Neuronal stem cell (in vitro differentiated cells): ENCODE results near the gene H1-8.
A peak's percentile ranks its signal among the peaks of the same experiment; 100 is the strongest.

Source experiments
- DNase-seq: peaks from one replicate; pipeline ENCODE4 v3.0.0-alpha.2; 2013; ENCODE audit warnings: low spot score
- H2AFZ ChIP-seq: one replicate; pipeline ENCODE4 v1.6.1; 2013; ENCODE audit warnings: mild to moderate bottlenecking, low read length, inconsistent platforms
- H2AK5ac ChIP-seq: 2 replicates; pipeline ENCODE4 v1.6.1; 2013; ENCODE audit warnings: low read depth, mild to moderate bottlenecking, inconsistent platforms, low read length, moderate library complexity, mixed read lengths
- H2BK120ac ChIP-seq: 2 replicates; pipeline ENCODE4 v1.6.1; 2013; ENCODE audit warnings: low read depth, mild to moderate bottlenecking, inconsistent platforms, low read length, moderate library complexity, mixed read lengths
- H2BK12ac ChIP-seq: one replicate; pipeline ENCODE4 v1.6.1; 2013; ENCODE audit warnings: low read length, inconsistent platforms
- H2BK15ac ChIP-seq: 2 replicates; pipeline ENCODE4 v1.6.1; 2013; ENCODE audit warnings: mild to moderate bottlenecking, low read length, inconsistent platforms, mixed read lengths
- H2BK5ac ChIP-seq: one replicate; pipeline ENCODE4 v1.6.1; 2013; ENCODE audit warnings: inconsistent platforms, mild to moderate bottlenecking, low read length, moderate library complexity
- H3K14ac ChIP-seq: one replicate; pipeline ENCODE4 v1.6.1; 2013; ENCODE audit warnings: low read length, inconsistent platforms
- H3K18ac ChIP-seq: 2 replicates; pipeline ENCODE4 v1.6.1; 2013; ENCODE audit warnings: low read length, inconsistent platforms
- H3K23ac ChIP-seq: 2 replicates; pipeline ENCODE4 v1.6.1; 2013; ENCODE audit warnings: low read depth, mild to moderate bottlenecking, mixed read lengths, low read length, inconsistent platforms; ENCODE audit not compliant: poor library complexity
- H3K27ac ChIP-seq: replicated peaks from 3 replicates; pipeline ENCODE4 v1.5.1; 2013; ENCODE audit warnings: low read length, inconsistent platforms
- H3K27me3 ChIP-seq, 3 experiments: 2 replicates each; pipeline ENCODE4 v1.6.1; 2013; ENCODE audit warnings: low read length in 3 of 3, mild to moderate bottlenecking in 2 of 3, inconsistent platforms in 1 of 3, low read depth in 1 of 3, mixed read lengths in 1 of 3, moderate library complexity in 1 of 3; ENCODE audit not compliant: control insufficient read depth in 3 of 3, insufficient read depth in 3 of 3
- H3K36me3 ChIP-seq, 2 donors: replicated peaks in 1 of 2; 2 replicates each; pipeline ENCODE4 v1.6.1; 2013; ENCODE audit warnings: low read length in 2 of 2; ENCODE audit not compliant: control insufficient read depth in 2 of 2, insufficient read depth in 2 of 2
- H3K4ac ChIP-seq: 2 replicates; pipeline ENCODE4 v1.6.1; 2013; ENCODE audit warnings: inconsistent platforms, mild to moderate bottlenecking, low read length, moderate library complexity
- H3K4me1 ChIP-seq, 2 donors: 1 replicate in 1 of 2; 2 replicates in 1 of 2; pipeline ENCODE4 v1.6.1; 2013; ENCODE audit warnings: low read length in 2 of 2, low read depth in 1 of 2; ENCODE audit not compliant: control insufficient read depth in 2 of 2, insufficient read depth in 1 of 2
- H3K4me2 ChIP-seq: one replicate; pipeline ENCODE4 v1.6.1; 2013; ENCODE audit warnings: mild to moderate bottlenecking, low read length, inconsistent platforms; ENCODE audit not compliant: insufficient read depth, poor library complexity, severe bottlenecking
- H3K4me3 ChIP-seq, 2 donors: 2 replicates each; pipeline ENCODE4 v1.5.1; 2013; ENCODE audit warnings: low read length in 2 of 2, mild to moderate bottlenecking in 2 of 2, inconsistent platforms in 1 of 2, moderate library complexity in 1 of 2
- H3K79me1 ChIP-seq: one replicate; pipeline ENCODE4 v1.6.1; 2013; ENCODE audit warnings: low read depth, mild to moderate bottlenecking, inconsistent platforms, low read length, moderate library complexity
- H3K9ac ChIP-seq: one replicate; pipeline ENCODE4 v1.6.1; 2013; ENCODE audit warnings: mild to moderate bottlenecking, low read depth, low read length, inconsistent platforms; ENCODE audit not compliant: poor library complexity
- H3K9me3 ChIP-seq, 2 donors: replicated peaks in 1 of 2; 2 replicates each; pipeline versions ENCODE3 to v1.6.1; 2013; ENCODE audit warnings: low read length in 2 of 2, mild to moderate bottlenecking in 2 of 2, inconsistent platforms in 1 of 2, low read depth in 1 of 2, mixed read lengths in 1 of 2, moderate library complexity in 1 of 2; ENCODE audit not compliant: control insufficient read depth in 2 of 2, insufficient read depth in 1 of 2
- H4K8ac ChIP-seq: one replicate; pipeline ENCODE4 v1.6.1; 2013; ENCODE audit warnings: low read depth, mild to moderate bottlenecking, inconsistent platforms, low read length, moderate library complexity
- H4K91ac ChIP-seq: one replicate; pipeline ENCODE4 v1.6.1; 2013; ENCODE audit warnings: low read length, low read depth, mild to moderate bottlenecking, inconsistent platforms; ENCODE audit not compliant: poor library complexity
- WGBS, 2 donors: extraction: QIAGEN DNeasy Blood & Tissue Kit; methylation state at CpG; one replicate each; pipeline ENCODE4 v1.1.7; 2013; ENCODE audit warnings: missing lambda C conversion rate in 2 of 2, mixed read lengths in 1 of 2; ENCODE audit not compliant: insufficient read length in 2 of 2, insufficient replicate concordance in 1 of 2; ENCODE audit errors: extremely low coverage in 2 of 2; 5-methylcytosine and 5-hydroxymethylcytosine counted together

Gene H1-8

DNA sequence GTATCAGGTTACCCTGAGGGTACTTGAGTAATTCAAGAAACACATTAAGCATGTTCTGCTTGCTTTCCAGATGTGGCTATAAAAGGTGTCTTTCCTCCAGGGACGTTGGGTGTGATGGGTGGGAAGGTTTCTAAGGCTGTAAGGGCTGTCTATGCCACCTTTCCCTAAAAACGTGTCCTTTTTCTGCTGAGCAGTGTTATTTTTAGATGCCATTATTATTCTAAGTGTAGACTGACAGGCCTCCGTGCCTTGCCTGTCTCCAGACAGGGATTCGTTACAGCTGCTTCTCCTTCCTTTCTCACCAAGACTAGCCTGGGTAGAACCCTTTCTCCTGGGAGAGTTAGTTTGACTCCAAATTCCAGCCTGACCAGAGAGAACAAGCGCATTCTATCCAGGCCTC, 41.3 kb upstream of the H1-8 start:
- no peak overlapping the region for H2BK120ac ChIP-seq
- H3K18ac ChIP-seq = no peak overlapping the region
- no peak overlapping the region for H4K91ac ChIP-seq
- no peak overlapping the region for H2BK5ac ChIP-seq
- H3K23ac ChIP-seq = no peak overlapping the region
- no peak overlapping the region for H3K4ac ChIP-seq
- no peak overlapping the region for H4K8ac ChIP-seq
- no peak overlapping the region for H3K27ac ChIP-seq
- no peak overlapping the region for H3K4me2 ChIP-seq
- no peak overlapping the region for H2AK5ac ChIP-seq
- no peaks in the 10 kb centered on the region for H3K9me3 ChIP-seq
- no peak overlapping the region for H2BK12ac ChIP-seq
- no peak overlapping the region for H3K9ac ChIP-seq
- H3K79me1 ChIP-seq = no peaks in the 10 kb centered on the region
- H2AFZ ChIP-seq = no peak overlapping the region
- H3K4me3 ChIP-seq = no peak overlapping the region
- peaks cover 17 to 77% of the 10 kb centered on the region in 2 donors for H3K36me3 ChIP-seq
- no peak for DNase-seq
- WGBS, 2 donors = no CpG with 5 or more reads among the region's 5 CpGs
- H3K27me3 ChIP-seq = no peaks in the 10 kb centered on the region
- no peak overlapping the region for H2BK15ac ChIP-seq
- no peak overlapping the region for H3K14ac ChIP-seq
- H3K4me1 ChIP-seq = no peaks in the 10 kb centered on the region

DNA sequence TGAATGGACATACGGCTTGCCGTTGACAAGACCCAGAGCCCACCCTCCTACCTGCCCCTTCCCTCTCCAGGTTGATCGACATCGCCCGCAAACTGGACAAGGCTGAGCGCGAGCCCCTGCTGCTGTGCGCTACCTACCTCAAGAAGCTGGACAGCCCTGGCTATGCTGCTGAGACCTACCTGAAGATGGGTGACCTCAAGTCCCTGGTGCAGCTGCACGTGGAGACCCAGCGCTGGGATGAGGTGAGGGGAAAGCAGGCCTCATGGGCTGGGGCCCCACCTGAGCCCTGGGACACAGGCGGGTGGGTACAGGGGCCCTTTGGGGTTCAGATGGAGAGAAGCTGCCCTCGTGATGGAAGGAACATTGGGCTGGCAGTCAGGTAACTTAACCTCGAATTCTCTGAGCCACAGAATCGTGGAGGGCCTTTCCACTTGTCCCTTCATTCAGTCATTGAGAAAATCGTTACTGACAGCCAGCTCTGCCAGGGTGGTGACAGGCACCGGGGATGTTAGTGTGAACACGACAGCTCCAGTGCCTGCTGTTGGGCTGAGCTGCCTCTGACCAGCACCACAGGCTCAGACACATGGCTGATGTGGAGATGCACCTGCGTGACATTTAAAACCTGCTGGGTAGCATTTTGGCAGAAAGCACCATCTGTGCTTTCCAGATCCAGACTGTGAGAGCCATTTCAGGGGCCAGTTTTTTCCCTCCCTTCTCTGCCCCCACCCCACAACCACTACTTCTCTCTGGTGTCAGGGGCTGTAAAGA, 40.1 kb upstream of the H1-8 start:
- H3K27ac ChIP-seq = no peak overlapping the region
- H3K36me3 ChIP-seq = peaks cover 23 to 79% of the 10 kb centered on the region in 2 donors
- peak overlapping the region; percentile 21 for H2BK5ac ChIP-seq
- no peak overlapping the region for H3K9ac ChIP-seq
- no peak overlapping the region for H2AK5ac ChIP-seq
- H2BK15ac ChIP-seq = no peak overlapping the region
- no peak overlapping the region for H3K4me2 ChIP-seq
- no peak overlapping the region for H3K23ac ChIP-seq
- no peak overlapping the region for H4K8ac ChIP-seq
- no peak overlapping the region for H2BK120ac ChIP-seq
- no peaks in the 10 kb centered on the region for H3K79me1 ChIP-seq
- no peak overlapping the region for H3K4ac ChIP-seq
- DNase-seq = no peak
- peak overlapping the region in 1 of 2 donors; percentile 38 for H3K4me3 ChIP-seq
- H3K4me1 ChIP-seq = no peaks in the 10 kb centered on the region
- H4K91ac ChIP-seq = no peak overlapping the region
- H3K18ac ChIP-seq = peak overlapping the region; percentile 23
- no peaks in the 10 kb centered on the region for H3K27me3 ChIP-seq
- no peak overlapping the region for H2BK12ac ChIP-seq
- H3K9me3 ChIP-seq = no peaks in the 10 kb centered on the region
- no CpG with 5 or more reads among the region's 18 CpGs for WGBS, 2 donors
- H3K14ac ChIP-seq = no peak overlapping the region
- H2AFZ ChIP-seq = no peak overlapping the region

DNA sequence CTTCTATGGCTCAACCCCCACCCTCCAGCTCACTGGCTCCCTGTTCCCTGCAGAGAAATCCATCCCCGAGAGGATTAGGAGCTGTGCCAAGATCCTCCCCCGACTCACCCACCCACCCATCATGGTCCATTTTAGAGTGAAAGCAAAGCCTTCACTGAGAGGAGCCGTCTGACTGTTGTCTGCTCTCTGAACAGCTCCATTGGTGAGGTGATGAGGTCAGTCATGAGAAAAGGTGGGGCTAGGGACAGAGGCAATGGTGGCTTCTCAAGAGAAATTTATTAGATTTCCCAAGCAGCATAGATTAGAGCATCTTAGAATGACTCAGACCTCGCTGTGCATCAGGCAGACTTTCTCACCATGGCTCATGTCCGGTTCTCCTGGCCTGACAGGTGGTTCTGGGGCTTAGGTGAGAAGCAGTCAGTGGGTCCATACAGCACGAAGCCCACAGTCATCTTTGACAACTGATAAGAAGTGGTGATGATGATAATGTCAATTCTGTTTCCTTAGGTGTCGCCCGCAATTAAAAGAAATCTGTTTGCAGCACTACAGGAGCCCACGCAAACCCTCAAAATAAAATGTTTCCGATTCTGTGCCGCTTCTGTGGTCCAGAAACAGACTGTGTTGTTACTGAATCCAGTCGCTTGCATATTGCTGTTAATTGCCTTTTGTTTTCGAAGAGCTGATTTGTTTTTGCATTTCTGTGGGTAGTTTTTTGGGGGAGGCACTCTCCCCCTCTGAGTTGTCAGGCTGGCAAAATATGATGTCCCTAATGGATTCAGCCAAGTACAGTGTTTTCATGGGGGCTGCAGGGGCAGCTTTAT, 39.3 kb upstream of the H1-8 start:
- Histone ChIP-seq H2AFZ (no peak overlapping the region), H3K79me1 (no peaks in the 10 kb centered on the region), H3K14ac (no peak overlapping the region), H3K4me1 (no peaks in the 10 kb centered on the region), H4K8ac (no peak overlapping the region), H3K9me3 (no peaks in the 10 kb centered on the region), H3K4me2 (no peak overlapping the region), H2BK5ac (no peak overlapping the region), H3K9ac (no peak overlapping the region), H3K18ac (no peak overlapping the region), H3K23ac (no peak overlapping the region), H2AK5ac (no peak overlapping the region), H4K91ac (no peak overlapping the region), H3K4ac (no peak overlapping the region), H2BK12ac (no peak overlapping the region), H3K36me3 (peaks cover 23 to 85% of the 10 kb centered on the region in 2 donors), H3K27ac (no peak overlapping the region), H2BK15ac (no peak overlapping the region), H3K4me3 (no peak overlapping the region), H3K27me3 (no peaks in the 10 kb centered on the region), H2BK120ac (no peak overlapping the region)
- WGBS, 2 donors = no CpG with 5 or more reads among the region's 13 CpGs
- no peak for DNase-seq

DNA sequence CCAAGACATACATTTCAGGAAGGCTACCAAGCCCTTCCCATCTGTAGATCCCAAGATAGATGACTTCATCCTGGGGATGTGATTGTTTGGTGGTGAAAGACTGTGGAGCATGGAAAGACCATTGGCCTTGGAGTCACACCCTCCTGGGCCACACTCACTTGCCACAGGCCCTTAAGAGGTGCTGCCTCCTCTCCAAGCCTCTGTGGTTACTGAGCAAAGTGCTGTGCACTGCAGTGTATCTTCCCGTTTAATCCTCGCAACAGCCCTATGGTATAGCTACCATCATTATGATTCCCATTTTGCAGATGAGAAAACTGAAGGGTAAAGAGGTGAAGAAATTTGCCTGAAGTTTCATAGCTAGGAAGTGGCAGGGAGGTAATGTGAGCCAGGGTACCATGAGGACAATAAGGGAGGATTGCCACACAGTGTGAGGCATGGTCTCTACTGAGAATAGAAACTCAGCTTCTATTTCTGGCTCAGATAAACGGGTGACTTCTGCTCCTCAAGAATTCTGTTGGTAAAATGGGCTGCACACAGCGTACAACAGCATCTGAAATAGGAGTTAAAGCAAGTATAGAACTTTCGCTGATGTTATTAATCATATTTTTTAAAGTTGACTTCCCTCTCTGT, 38.4 kb upstream of the H1-8 start:
- Histone ChIP-seq H2BK15ac (no peak overlapping the region), H3K27me3 (no peaks in the 10 kb centered on the region), H2AFZ (no peak overlapping the region), H3K27ac (no peak overlapping the region), H3K4me3 (no peak overlapping the region), H3K18ac (no peak overlapping the region), H2BK12ac (no peak overlapping the region), H3K4ac (no peak overlapping the region), H3K14ac (no peak overlapping the region), H3K4me2 (no peak overlapping the region), H3K36me3 (peaks cover 24 to 90% of the 10 kb centered on the region in 2 donors), H3K4me1 (no peaks in the 10 kb centered on the region), H3K23ac (no peak overlapping the region), H3K79me1 (no peaks in the 10 kb centered on the region), H4K8ac (no peak overlapping the region), H2BK120ac (no peak overlapping the region), H4K91ac (no peak overlapping the region), H2AK5ac (no peak overlapping the region), H3K9ac (no peak overlapping the region), H2BK5ac (no peak overlapping the region), H3K9me3 (no peaks in the 10 kb centered on the region)
- no peak for DNase-seq
- no CpG with 5 or more reads among the region's 5 CpGs for WGBS, 2 donors
